ENCODE measurements around the gene PARP14. TPM values are rescaled to one million over a fixed set of nuclear protein-coding genes. Genes with fewer than 3 reads are reported as not detected.

The PARP14 gene
- total and polyA plus RNA-seq, 3 experiments from 2014 or later, result 16.6 to 44.8 (median 41.3) TPM

DNA sequence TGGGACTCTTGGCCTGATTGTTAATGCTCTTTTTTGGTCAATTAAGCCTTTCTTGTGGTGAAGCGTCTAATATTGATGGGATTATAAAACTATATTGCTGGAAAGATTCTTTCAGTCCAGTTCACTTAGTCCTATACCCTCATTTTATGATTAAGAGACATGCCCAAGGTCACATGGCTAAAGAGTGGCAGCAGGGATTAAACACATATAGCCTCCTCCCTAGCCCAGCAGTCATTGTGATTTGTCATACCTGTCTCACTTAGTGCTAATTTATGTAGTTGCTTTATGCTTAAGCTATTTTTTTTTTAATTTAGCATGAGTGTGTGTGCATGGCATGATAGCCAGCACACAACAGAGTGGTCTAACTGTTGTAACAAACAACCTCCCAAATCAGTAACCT is 9.5 kb downstream of the PARP14 start:
- ChIA-PET CTCF (no interaction called here), POLR2A (no interaction called here)
- Mint-ChIP-seq H3K4me1 (peaks cover 12 to 24% (median 22%) of the 10 kb centered on the region in 3 donors), H3K4me3 (no peak overlapping the region), H3K9me3 (no peaks in the 10 kb centered on the region), H3K36me3 (peaks cover 6 to 49% (median 39%) of the 10 kb centered on the region in 3 donors), H3K27me3 (no peaks in the 10 kb centered on the region), H3K27ac (peak overlapping the region in 3 of 8 donors; percentile 25 to 79 (median 35))
- Histone ChIP-seq H3K9me3 (ENCODE audit: low read length) (no peaks in the 10 kb centered on the region), H3K27me3 (ENCODE audit: insufficient read depth, low read length, poor library complexity, severe bottlenecking) (no peaks in the 10 kb centered on the region), H3K4me1 (ENCODE audit: insufficient read depth, low read length) (peaks cover 6% of the 10 kb centered on the region), H3K27ac (ENCODE audit: low read depth, low read length) (no peak overlapping the region), H3K4me3 (ENCODE audit: low read length) (no peak overlapping the region), H3K36me3 (ENCODE audit: insufficient read depth, low read length) (peaks cover 38% of the 10 kb centered on the region)
- DNase-seq, result no peak

DNA sequence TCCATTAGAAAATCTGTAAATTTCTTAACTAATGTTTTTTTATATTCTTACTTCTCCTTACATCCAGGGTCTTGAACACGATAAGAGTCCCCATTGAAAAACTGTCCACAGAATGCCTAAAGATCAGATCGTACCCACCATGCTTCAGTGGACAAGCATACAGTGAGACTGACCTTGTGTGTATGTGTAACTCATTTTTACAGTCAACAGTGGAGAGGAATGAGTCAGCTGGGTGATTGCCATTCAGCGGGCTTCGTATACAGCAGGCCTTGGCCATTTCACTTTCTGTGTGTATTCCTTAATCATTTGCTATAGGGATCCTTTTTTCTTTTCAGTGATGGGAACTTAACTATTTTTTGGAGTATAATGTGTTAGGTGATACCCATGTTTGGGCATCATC is 10.6 kb downstream of the PARP14 start:
- Mint-ChIP-seq H3K4me3 (no peak overlapping the region), H3K4me1 (peaks cover 11 to 24% (median 23%) of the 10 kb centered on the region in 3 donors), H3K36me3 (peaks cover 4 to 48% (median 41%) of the 10 kb centered on the region in 3 donors), H3K27ac (peak overlapping the region in 3 of 8 donors; percentile 18 to 57 (median 27)), H3K27me3 (no peaks in the 10 kb centered on the region), H3K9me3 (no peaks in the 10 kb centered on the region)
- ChIA-PET CTCF (interaction anchor here (1.6 kb wide), 1 partner anchor 127 kb away, joined by 3 read pairs; no protein-coding TSS in a partner anchor), POLR2A (no interaction called here)
- peaks cover 38% of the 10 kb centered on the region for H3K36me3 ChIP-seq (ENCODE audit: insufficient read depth, low read length)
- H3K27me3 ChIP-seq (ENCODE audit: insufficient read depth, low read length, poor library complexity, severe bottlenecking), result no peaks in the 10 kb centered on the region
- H3K27ac ChIP-seq (ENCODE audit: low read depth, low read length), result no peak overlapping the region
- H3K4me3 ChIP-seq (ENCODE audit: low read length), result no peak overlapping the region
- H3K4me1 ChIP-seq (ENCODE audit: insufficient read depth, low read length), result peaks cover 6% of the 10 kb centered on the region
- no peaks in the 10 kb centered on the region for H3K9me3 ChIP-seq (ENCODE audit: low read length)
- no peak for DNase-seq

DNA sequence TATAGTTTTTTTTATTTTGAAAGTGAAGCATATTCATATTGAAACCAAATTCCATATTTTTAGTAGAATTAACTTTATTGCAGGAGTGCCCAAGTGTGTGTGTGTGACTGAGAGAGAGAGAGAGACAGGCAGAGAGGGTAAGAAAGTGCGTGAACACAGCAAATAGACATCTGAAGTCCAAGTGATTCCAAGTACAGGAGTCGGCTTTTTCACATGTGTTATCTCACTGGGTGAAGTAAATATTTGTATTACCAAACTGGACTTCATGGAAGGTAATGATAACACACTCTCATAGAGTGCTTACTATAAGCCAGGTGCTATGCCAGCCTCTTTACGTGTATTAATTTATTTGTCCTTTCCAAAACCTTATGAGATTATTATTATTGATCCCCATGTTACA is 12.0 kb downstream of the PARP14 start:
- Histone ChIP-seq H3K27ac (ENCODE audit: low read depth, low read length) (no peak overlapping the region), H3K4me1 (ENCODE audit: insufficient read depth, low read length) (no peaks in the 10 kb centered on the region), H3K27me3 (ENCODE audit: insufficient read depth, low read length, poor library complexity, severe bottlenecking) (no peaks in the 10 kb centered on the region), H3K36me3 (ENCODE audit: insufficient read depth, low read length) (peaks cover 31% of the 10 kb centered on the region), H3K9me3 (ENCODE audit: low read length) (no peaks in the 10 kb centered on the region), H3K4me3 (ENCODE audit: low read length) (no peak overlapping the region)
- ChIA-PET CTCF (interaction anchor here (1.6 kb wide), 1 partner anchor 128 kb away, joined by 3 read pairs; no protein-coding TSS in a partner anchor), POLR2A (no interaction called here)
- Mint-ChIP-seq H3K9me3 (no peaks in the 10 kb centered on the region), H3K36me3 (peaks cover 4 to 54% (median 39%) of the 10 kb centered on the region in 3 donors), H3K27ac (no peak overlapping the region), H3K27me3 (no peaks in the 10 kb centered on the region), H3K4me3 (no peak overlapping the region), H3K4me1 (peaks cover 12 to 23% (median 20%) of the 10 kb centered on the region in 3 donors)
- DNase-seq, result no peak

DNA sequence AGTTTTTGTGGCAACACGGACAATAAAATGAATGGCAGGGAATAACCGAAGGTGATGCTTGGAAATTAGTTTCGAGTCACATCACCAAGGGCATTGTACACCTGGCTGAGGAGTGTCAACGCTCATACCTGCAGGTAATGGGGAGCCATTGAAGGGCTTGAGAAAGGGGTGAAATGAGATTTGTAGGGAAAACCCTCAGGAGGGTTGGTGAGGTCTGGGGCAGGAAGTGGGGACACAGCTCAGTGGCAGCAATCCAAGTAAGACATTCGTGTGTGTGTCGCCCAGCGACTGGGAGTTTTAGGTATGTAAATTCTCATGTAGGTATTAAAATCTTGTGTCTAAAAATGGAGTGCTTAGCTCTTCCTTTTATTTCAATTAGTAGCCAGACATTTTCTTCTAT is 14.3 kb downstream of the PARP14 start:
- H3K27me3 ChIP-seq (ENCODE audit: insufficient read depth, low read length, poor library complexity, severe bottlenecking), result no peaks in the 10 kb centered on the region
- Mint-ChIP-seq H3K36me3 (peaks cover 15 to 76% (median 36%) of the 10 kb centered on the region in 3 donors), H3K27me3 (no peaks in the 10 kb centered on the region), H3K9me3 (no peaks in the 10 kb centered on the region), H3K4me3 (no peak overlapping the region), H3K27ac (peak overlapping the region in 6 of 8 donors; percentile 2 to 79 (median 28)), H3K4me1 (peaks cover 24 to 30% (median 24%) of the 10 kb centered on the region in 3 donors)
- no peaks in the 10 kb centered on the region for H3K4me1 ChIP-seq (ENCODE audit: insufficient read depth, low read length)
- no peak overlapping the region for H3K4me3 ChIP-seq (ENCODE audit: low read length)
- no peaks in the 10 kb centered on the region for H3K9me3 ChIP-seq (ENCODE audit: low read length)
- CTCF ChIA-PET, result interaction anchor here (2.2 kb wide), 1 partner anchor 311 kb away, joined by 5 read pairs; the partner anchor contains the start of gene FAM162A
- DNase-seq, result no peak
- POLR2A ChIA-PET, result no interaction called here
- H3K36me3 ChIP-seq (ENCODE audit: insufficient read depth, low read length), result peaks cover 40% of the 10 kb centered on the region
- no peak overlapping the region for H3K27ac ChIP-seq (ENCODE audit: low read depth, low read length)

DNA sequence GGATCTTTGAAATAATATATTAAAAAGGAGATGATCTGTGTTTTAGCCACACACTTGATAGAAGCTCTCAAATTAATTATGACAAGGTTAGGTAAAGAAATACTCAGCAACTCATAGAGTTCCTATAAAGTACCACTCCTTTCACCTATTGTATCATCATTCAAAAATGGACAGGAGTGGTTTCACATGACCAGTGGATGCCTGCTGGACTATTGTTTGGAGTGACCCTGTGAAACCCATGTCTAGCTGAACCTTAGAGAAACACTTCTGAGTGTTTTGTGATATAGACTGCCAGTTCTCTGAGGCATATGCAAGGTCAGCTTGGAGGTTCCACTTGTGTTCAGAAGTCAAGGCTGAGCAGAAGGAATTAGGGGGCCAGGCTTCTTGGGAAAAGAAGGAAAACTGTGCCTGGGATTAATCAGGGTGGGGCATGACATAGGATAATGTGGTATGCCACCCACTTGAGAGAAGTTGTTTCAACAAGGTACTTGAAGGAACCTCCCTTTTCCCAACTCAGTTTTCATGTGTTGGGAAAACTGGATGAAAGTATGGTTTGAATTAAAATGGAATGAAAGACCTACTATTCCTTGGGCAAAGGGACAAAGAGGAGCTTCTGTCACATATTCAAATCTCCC is 15.4 kb downstream of the PARP14 start:
- ChIA-PET CTCF (interaction anchor here (1.4 to 2.2 kb wide), 2 partner anchors 12 to 312 kb away, joined by 4 to 5 read pairs; partner anchors contain the start of gene FAM162A), POLR2A (no interaction called here)
- Histone ChIP-seq H3K9me3 (ENCODE audit: low read length) (no peaks in the 10 kb centered on the region), H3K36me3 (ENCODE audit: insufficient read depth, low read length) (peaks cover 47% of the 10 kb centered on the region), H3K27me3 (ENCODE audit: insufficient read depth, low read length, poor library complexity, severe bottlenecking) (no peaks in the 10 kb centered on the region), H3K4me3 (ENCODE audit: low read length) (no peak overlapping the region), H3K4me1 (ENCODE audit: insufficient read depth, low read length) (no peaks in the 10 kb centered on the region), H3K27ac (ENCODE audit: low read depth, low read length) (no peak overlapping the region)
- Mint-ChIP-seq H3K4me3 (no peak overlapping the region), H3K9me3 (no peaks in the 10 kb centered on the region), H3K27ac (peak overlapping the region in 1 of 8 donors; percentile 52), H3K4me1 (peaks cover 24 to 28% (median 24%) of the 10 kb centered on the region in 3 donors), H3K36me3 (peaks cover 15 to 86% (median 41%) of the 10 kb centered on the region in 3 donors), H3K27me3 (no peaks in the 10 kb centered on the region)
- DNase-seq, result no peak

- ChIA-PET POLR2A (no interaction called here), CTCF (no interaction called here)
- Mint-ChIP-seq H3K9me3 (no peaks in the 10 kb centered on the region), H3K27ac (peak overlapping the region in 3 of 8 donors; percentile 24 to 74 (median 63)), H3K27me3 (no peaks in the 10 kb centered on the region), H3K4me1 (peaks cover 29 to 35% (median 30%) of the 10 kb centered on the region in 3 donors), H3K36me3 (peaks cover 13 to 87% (median 34%) of the 10 kb centered on the region in 3 donors), H3K4me3 (no peak overlapping the region)
- Histone ChIP-seq H3K27me3 (ENCODE audit: insufficient read depth, low read length, poor library complexity, severe bottlenecking) (no peaks in the 10 kb centered on the region), H3K4me1 (ENCODE audit: insufficient read depth, low read length) (no peaks in the 10 kb centered on the region), H3K9me3 (ENCODE audit: low read length) (no peaks in the 10 kb centered on the region), H3K36me3 (ENCODE audit: insufficient read depth, low read length) (peaks cover 31% of the 10 kb centered on the region), H3K27ac (ENCODE audit: low read depth, low read length) (no peak overlapping the region), H3K4me3 (ENCODE audit: low read length) (no peak overlapping the region)
- no peak for DNase-seq
These were observed 17.4 kb downstream of the PARP14 start for GRCh38 chr3:122697952-122698620.

GRCh38 chr3:122700193-122700592 is 19.6 kb downstream of the PARP14 start:
- DNase-seq, result no peak
- peaks cover 13 to 88% (median 35%) of the 10 kb centered on the region in 3 donors for H3K36me3 Mint-ChIP-seq
- H3K9me3 Mint-ChIP-seq, result no peaks in the 10 kb centered on the region
- peaks cover 35% of the 10 kb centered on the region for H3K36me3 ChIP-seq (ENCODE audit: insufficient read depth, low read length)
- no peak overlapping the region for H3K27ac ChIP-seq (ENCODE audit: low read depth, low read length)
- no peaks in the 10 kb centered on the region for H3K27me3 Mint-ChIP-seq
- H3K4me1 ChIP-seq (ENCODE audit: insufficient read depth, low read length), result no peaks in the 10 kb centered on the region
- no peak overlapping the region for H3K4me3 ChIP-seq (ENCODE audit: low read length)
- H3K27ac Mint-ChIP-seq, result peak overlapping the region in 1 of 8 donors; percentile 22
- ChIA-PET CTCF (no interaction called here), POLR2A (no interaction called here)
- H3K4me3 Mint-ChIP-seq, result no peak overlapping the region
- H3K27me3 ChIP-seq (ENCODE audit: insufficient read depth, low read length, poor library complexity, severe bottlenecking), result no peaks in the 10 kb centered on the region
- H3K9me3 ChIP-seq (ENCODE audit: low read length), result no peaks in the 10 kb centered on the region
- peaks cover 25 to 41% (median 29%) of the 10 kb centered on the region in 3 donors for H3K4me1 Mint-ChIP-seq

- H3K4me1 ChIP-seq (ENCODE audit: insufficient read depth, low read length), result no peaks in the 10 kb centered on the region
- peaks cover 22% of the 10 kb centered on the region for H3K36me3 ChIP-seq (ENCODE audit: insufficient read depth, low read length)
- Mint-ChIP-seq H3K9me3 (no peaks in the 10 kb centered on the region), H3K36me3 (peaks cover 6 to 88% (median 36%) of the 10 kb centered on the region in 3 donors), H3K4me1 (peaks cover 19 to 48% (median 37%) of the 10 kb centered on the region in 3 donors), H3K27ac (peak overlapping the region in 1 of 8 donors; percentile 22), H3K4me3 (no peak overlapping the region), H3K27me3 (no peaks in the 10 kb centered on the region)
- H3K4me3 ChIP-seq (ENCODE audit: low read length), result no peak overlapping the region
- ChIA-PET CTCF (no interaction called here), POLR2A (no interaction called here)
- no peaks in the 10 kb centered on the region for H3K27me3 ChIP-seq (ENCODE audit: insufficient read depth, low read length, poor library complexity, severe bottlenecking)
- no peaks in the 10 kb centered on the region for H3K9me3 ChIP-seq (ENCODE audit: low read length)
- no peak for DNase-seq
- H3K27ac ChIP-seq (ENCODE audit: low read depth, low read length), result no peak overlapping the region
These were observed 24.7 kb downstream of the PARP14 start for GRCh38 chr3:122705379-122705778.

Data from CD8-positive, alpha-beta memory T cell (primary cell).